GM18861 (cell line): ENCODE measurements around the gene GRXCR2.
"Not testable (repeated sequence)": the region's sequence is repeated elsewhere in the genome, so short reads cannot be mapped to it uniquely, and the experiment has no call there.

Source experiments
- ATAC-seq: cut with Tn5 transposase; IDR thresholded peaks from one replicate; pipeline ENCODE4 v1.9.1; 2021; ENCODE audit not compliant: unreplicated experiment

Gene GRXCR2, protein sequence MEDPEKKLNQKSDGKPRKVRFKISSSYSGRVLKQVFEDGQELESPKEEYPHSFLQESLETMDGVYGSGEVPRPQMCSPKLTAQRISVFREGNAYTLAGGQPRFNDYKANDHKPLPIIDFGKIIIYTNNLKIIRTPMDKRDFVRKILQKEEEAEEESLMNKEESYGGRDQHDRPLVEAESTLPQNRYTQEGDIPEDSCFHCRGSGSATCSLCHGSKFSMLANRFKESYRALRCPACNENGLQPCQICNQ

DNA sequence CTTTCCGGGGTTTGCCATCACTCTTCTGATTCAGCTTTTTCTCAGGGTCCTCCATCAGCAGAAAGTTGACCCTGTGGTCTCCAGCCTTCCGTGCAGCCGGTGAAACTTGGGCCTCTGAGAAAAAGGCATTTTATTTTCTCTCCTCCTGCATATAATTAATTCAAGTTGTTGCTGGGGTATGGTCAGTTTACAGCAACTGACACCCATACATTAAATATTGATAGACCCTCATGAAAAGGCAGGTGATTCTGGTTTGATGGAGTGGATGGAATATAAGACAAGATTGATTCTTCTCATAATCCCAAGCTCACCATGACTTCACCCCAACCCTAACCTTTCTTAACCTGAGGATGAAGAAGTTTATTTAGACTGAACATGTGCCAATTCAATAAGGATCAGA lies at the start of gene GRXCR2:
Gene GRXCR2 (minus strand): TSS at position 101 of the 400 bp plus-strand sequence. CDS start 46 bp downstream, at position 55.
- ATAC-seq = no peak

DNA sequence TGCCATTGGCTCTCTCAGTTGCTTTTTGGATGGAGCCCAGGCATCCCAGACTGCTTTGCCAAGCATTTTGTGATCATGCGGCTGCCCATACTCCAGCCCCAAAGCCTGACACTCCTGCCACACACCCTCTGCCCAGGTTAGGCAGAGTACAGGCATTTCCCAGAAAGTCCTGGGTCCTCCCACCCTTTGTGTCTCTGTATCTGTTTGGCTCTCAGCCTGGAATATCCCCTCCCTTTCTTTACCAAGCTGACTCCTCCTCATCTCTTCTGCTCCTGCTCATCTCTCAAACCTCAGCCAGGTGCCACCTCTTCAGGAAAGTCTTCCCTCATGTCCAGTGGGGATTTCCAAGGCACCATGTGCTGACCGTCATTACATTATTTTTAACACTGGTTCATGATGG lies 49.2 kb upstream of the GRXCR2 start:
- no peak for ATAC-seq

DNA sequence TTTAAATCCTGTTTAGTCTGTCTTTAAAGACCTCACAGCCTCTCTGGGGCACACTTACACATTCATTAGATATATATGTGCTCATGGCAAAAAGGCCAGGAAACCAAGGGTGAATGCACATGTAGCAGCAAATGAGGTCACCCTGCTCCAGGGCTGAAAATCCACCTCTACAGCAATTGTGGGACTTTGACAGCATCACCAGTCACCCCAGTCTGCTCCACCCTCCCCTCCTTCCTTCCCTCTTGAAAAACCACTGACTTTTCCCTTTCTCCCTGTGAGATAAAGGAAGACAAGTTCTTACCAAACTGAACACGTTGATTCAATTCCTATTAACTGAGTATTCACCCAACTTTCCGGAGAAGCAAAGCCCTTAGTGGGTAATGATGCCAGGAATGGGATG lies 48.4 kb upstream of the GRXCR2 start:
- ATAC-seq = no peak

DNA sequence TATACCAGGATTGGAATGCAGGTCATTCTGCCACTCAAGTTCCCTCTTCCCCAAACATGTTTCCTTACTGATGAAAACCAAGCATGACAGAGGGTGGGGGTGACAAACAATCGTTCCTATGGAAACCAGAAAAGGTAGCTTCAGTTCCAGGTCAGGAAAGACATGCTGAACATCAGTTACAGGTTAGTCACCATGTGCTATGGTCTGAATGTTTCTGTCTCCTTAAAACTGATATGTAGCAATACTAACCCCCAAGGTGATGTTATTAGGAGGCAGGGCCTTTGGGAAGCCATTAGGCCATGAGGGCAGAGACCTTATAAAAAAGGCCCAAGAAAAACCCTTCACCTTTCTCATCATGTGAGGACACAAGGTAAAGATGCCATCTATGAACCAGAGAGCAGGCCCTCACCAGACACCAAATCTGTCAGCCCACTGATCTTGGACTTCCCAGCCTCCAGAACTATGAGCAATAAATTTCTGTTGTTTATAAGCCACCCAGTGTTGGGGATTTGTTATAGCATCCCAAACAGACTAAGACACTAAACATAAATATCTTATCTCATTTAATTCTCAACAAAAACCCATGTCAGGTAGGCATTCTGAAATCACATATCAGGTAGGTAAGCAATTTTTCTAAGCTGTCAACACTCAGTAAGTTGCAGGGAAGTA lies 47.9 kb upstream of the GRXCR2 start:
- no peak for ATAC-seq

DNA sequence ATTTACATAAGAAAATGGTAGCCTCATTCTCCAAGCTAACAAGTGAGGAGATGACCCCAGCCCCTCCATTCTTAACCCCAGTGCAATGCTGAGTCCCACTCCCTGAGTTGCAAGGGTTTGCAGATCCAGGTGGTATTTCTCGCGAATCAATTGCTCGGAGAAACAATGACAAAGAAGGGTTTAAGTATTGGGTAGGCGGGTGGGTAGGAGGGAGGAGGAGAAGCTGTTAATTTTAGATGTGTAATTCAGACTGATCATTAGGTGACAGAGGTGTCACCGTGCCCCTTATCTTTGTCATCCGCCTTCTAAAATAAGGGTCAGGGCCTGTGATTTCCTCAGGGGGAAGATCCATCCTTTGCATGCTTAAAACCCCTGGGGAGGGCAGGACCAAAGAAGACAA lies 46.6 kb upstream of the GRXCR2 start:
- no peak for ATAC-seq

DNA sequence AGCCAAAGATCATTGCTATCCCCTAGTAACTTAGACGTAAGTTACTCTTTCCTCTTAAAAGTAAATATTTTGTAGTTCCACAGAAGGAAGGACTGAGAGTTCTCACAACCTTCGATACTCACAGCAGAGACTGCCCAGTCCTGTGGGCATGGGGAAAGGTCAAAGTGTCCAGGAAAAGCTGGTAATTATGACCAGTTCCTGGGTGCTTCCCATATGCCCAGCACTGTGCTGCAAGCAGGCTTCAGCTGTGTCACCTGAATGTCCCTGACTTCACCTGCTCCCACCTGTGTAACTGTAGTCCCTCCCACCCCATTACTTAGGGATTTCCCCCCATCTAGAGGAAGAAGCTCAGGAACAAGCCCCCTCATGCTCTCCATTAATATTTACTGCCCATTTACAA lies 45.6 kb upstream of the GRXCR2 start:
- no peak for ATAC-seq

DNA sequence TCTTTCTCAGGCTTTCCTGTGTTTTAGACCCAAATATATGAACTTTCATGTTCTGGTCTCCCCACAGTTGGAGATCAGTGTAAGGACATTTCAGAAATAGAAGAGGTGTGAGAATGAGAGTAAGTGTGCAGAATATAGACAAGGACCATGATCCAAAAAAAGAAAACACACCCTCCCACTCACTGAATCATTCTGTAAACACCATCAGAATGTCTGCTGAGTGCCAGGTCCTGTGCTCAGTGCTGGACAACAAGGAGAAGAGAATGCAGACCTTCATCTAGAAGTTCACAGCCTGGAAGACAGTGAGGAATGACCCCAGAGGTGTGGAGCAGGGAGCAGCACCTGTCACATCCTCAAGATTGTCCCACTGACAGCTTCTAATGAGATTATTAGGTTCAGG lies 44.5 kb upstream of the GRXCR2 start:
- no peak for ATAC-seq

DNA sequence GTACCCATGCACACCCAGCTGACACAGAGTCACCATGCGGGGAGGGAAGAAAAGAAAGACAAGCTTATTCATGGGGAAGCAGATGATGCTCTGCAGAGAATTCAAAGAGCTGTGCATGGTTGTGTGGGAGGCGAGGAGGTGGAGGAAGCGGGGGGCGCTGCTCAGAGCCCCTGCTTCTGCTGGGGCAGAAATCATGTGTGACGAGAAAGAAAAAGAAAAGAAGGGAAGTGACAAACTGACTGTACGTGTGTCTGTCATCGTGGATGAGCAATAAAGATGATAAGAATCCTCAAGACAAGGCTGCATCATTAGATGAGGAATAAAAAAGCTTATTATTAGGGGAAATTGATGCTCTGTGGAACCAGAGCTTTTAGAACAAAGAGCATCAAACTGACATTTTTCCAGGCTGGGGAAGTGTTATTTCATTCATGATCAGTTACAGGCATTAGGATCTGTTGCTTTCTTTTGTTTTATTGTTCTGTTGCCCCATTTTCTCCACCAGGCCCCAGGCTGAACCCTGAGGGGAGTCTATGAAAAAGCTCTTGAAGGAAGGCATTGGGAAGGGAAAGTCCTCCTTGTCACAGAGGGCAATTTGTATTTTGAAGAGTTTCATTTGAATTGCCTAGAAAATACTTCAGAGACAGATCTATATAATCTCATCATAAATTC lies 43.3 kb upstream of the GRXCR2 start:
- ATAC-seq = no peak

DNA sequence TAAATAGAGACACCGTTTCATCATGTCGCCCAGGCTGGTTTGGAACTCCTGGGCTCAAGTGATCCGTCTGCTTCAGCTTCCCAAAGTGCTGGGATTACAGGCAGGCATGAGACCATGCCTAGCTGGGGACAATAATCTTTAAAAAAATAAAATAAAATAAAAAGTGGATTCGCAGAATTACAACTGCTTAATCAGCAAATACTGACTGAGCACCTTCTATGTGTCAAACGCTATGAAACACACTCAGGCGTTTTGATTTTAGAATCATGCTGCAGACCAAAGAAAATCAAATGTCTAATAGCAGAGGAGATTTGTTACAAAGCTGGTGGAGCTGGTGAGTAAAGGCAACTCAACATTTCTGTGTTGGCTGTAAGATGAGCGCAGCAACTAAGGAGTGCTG lies 40.9 kb upstream of the GRXCR2 start:
- no peak for ATAC-seq

DNA sequence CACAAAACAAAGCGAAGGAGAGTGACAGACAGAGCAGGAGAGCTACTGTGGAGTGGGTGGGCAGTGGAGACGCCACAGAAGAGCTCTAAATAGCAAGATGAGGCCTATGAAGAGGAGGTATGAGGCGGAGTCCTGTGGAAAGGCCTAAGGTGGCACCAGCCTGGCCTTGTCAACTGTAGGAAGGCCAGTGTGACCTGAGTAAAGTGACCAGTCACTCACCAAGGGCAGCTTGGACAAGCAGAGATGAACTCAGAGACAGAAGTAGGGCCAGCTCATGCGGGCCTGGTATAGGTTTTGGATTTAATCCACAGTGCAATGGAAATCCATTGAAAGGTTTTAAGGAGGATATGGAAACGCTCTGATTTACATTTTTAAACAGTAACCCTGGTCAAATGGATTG lies 39.8 kb upstream of the GRXCR2 start:
- ATAC-seq = no peak

DNA sequence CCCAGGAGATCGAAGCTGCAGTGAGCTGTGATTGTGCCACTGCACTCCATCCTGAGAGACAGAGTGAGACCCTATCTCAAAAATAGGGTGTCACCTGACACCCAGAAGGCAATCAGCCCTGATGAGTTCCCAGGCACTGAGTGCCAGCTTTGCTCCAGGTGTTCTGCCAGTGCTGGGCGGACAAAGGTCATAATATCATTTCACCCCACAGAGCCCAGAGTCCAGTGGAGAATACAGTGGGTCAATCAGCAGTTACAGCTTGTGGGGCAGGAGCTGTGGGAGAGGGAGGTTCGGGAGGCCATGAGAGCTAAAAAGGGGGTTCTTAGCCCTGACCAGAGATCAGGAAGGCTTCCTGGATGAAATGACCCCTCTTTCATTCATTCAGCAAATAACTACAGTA lies 39.2 kb upstream of the GRXCR2 start:
- ATAC-seq = no peak

DNA sequence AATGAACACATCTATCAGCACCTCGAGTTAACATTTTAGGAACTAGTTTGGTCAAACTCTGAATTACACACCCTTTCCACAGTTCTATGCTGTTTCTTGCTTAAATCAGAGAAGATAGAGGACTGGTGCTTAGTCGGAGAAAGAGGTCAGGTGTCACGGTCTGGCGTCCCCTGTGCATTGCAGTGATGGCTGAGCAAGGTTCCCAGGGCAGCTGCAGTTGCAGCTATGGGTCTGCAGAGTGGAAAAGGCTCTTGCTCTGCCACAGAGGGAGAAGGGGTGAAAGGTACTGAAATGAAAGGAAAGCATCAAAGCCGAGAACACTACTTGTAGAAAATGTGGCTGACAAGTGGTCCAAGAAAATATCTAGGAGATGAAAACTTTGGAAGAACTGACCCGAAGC lies 38.4 kb upstream of the GRXCR2 start:
- no peak for ATAC-seq

DNA sequence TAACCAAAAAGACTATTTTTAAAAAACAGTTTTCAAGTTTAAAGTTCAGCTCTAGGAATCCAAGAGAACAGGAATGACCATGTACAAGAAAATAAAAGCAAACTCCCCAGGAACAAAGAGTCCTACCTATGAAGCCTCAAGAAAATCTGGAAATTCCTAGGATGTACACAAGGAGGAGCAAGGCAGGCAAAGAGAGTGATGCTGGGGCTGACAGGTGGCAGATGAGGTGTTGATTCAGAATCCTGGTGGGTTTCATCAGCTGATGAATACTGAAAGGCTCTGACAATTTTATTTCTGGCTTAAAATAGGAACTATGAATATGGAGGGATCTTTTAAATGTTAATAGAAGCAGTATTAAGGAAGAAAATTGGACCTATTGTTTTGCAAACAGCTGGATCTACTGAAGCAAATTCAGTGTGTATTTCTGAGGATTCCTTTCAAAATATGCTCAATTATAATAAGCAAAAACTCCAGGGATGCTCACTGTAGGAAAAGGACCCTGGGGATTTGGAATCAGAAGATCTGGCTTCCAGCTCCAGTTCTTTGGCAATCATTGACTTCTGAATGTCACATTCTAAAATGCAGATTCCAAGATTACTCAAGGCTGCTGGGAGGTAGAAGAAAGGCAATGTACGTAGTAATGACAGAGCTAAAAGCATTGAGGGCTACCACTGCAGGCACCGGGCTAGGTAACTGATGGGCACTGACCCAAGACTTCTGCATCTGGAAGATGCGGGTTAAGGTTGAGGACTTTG lies 35.6 kb upstream of the GRXCR2 start:
- no peak for ATAC-seq

DNA sequence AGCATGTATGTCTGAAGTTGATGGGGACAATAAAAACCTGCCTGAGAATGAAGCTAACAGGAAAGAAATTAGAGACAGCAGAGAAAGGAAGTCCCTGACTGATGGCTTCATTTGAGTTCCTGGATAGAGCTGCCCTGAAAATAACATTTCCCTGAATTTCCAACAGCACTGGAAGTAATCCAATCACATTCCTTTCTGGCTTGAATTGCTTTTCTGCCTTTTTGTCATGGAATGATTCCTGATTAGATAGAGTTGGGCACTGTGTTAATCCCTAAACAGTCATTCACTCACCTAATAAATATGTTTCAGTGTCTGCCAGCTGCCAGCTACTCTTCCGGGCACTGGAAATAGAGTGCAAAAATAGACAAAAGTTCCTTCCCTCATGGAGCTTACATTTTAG lies 33.6 kb upstream of the GRXCR2 start:
- ATAC-seq = no peak

DNA sequence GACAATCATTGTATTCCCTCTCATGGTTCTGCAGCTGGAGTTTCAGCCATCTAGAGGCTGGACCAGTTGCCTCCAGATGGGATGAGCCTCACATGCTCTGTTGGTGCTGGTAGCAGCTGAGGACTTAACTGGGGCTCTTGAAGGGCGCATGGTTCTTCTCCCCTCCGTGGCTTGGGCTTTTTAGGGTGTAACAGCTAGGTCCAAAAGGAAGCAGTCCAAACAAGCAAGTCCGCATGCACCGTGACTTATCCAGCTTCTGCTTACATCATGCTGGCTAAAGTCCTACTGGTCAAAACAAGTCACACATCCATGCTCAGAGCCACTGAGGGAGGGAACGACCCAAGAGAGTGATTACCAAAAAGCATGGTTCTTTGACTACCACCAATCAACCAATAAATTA lies 31.9 kb upstream of the GRXCR2 start:
- no peak for ATAC-seq

DNA sequence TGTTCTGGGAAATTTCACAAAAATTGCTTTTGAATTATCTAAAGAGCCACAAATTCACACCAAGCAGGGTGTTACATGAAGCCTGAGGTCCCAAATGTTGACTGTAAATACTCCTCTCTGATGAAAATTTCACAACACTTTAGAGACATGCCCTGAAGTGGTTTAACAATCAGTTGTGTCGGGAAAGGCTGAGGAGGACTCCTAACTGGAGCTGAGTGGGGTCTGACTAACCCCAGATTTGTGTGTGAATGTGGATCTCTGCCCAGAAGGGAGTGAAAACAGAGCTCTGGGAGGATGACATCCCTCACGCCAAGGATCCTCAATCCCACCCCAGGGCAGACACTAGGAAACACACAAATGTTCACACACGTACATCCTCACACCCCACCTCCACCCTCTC lies 31.1 kb upstream of the GRXCR2 start:
- ATAC-seq = no peak

DNA sequence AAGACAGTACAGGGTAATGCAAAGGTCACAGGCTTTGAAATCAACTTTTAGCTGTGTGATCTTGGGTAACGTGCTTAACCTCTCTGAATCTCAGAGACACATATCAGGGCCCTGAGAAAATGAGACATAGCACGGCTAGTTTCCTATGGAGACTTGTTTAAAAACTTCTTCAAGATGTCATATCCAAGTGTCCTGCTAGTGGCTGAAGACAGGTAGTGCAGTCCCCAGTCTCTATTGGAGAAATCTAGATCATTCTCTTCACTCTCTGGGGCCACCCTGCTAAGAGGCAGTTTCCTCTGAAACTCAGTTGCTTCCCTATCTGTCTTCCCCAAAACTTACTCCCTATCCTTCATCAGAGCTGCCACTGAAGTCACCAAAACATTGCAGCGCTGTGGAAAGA lies 30.3 kb upstream of the GRXCR2 start:
- ATAC-seq = no peak

DNA sequence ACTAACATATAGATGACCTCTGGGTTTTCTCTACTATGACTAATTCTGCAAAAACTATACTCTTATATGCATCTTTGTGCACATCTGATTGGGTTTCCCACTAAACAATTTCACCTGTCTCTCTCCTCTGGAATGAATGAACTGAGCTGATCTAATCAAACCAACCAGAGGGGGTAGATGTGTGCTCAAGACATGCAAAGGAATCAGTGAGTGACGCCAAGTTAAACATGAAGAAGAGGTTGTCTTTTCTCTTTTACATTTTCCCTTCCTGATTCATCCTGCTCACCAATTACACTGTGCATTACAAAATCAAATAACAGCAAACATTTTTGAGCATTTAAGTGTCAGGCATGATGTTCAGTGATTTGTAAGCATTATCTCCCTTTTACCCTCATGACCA lies 29.6 kb upstream of the GRXCR2 start:
- no peak for ATAC-seq

DNA sequence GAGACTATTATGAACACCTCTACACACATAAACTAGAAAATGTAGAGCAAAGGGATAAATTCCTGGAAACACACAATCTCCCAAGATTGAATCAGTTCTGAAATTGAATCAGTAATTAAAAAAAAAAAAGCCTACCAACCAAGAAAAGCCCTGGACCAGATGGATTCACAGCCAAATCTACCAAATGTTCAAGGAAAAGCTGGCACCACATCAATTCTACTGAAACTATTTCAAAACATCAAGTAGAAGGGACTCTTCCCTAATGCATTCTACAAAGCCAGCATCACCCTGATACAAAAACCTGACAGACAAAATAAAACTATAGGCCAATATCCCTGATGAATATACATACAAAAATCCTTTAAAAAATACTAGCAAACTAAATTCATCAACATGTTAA lies 25.4 kb upstream of the GRXCR2 start:
- no peak for ATAC-seq

DNA sequence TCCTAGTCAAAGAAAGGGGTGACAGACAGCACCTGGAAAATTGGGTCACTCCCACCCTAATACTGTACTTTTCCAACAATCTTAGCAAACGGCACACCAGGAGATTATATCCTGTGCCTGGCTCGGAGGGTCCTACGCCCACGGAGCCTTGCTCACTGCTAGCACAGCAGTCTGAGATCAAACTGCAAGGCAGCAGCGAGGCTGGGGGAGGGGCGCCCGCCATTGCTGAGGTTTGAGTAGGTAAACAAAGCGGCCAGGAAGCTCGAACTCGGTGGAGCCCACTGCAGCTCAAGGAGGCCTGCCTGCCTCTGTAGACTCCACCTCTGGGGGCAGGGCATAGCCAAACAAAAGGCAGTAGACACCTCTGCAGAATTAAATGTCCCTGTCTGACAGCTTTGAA lies 18.6 kb upstream of the GRXCR2 start:
- ATAC-seq = not testable (repeated sequence)

DNA sequence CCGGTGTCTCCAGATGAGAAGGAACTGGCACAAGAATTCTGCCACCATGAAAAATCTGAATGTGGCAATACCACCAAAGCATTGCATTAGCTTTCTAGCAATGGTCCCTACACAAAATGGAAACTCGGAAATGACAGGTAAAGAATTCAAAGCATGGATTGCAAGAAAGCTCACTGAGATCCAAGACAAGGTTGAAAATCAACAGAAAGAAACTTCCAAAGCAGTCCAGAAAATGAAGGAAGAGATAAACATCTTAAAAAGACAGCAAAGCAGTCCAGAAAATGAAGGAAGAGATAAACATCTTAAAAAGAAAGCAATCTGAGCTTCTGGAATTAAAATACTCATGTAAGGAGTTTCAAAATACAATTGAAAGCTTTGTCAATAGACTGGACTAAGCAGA lies 16.8 kb upstream of the GRXCR2 start:
- ATAC-seq = no peak
